Hindlimb muscle (tissue), 1 donor: ENCODE results near the gene TIRAP. TPM values are rescaled to one million over a fixed set of nuclear protein-coding genes. Genes with fewer than 3 reads are reported as not detected.

Experiments used
- polyA plus RNA-seq: library from polyadenylated mRNA; unstranded; fragments of 120-200 nt; gene quantifications from one replicate; pipeline ENCODE4 v1.2.1, GENCODE V29; 2013; ENCODE audit not compliant: insufficient read length

The TIRAP gene
- polyA plus RNA-seq, 1 donor: 10.6 TPM

Other genes starting within 250 kb of the TIRAP start
- 19.4 TPM for gene CDON, start 220.2 kb upstream of the TIRAP start, polyA plus RNA-seq
- 50.6 TPM for gene RPUSD4, start 71.4 kb upstream of the TIRAP start, polyA plus RNA-seq
- gene FAM118B, start 71.3 kb upstream of the TIRAP start, polyA plus RNA-seq: 17.5 TPM
- 58.4 TPM for gene SRPRA, start 14.2 kb upstream of the TIRAP start, polyA plus RNA-seq
- 27.1 TPM for gene FOXRED1, start 13.9 kb upstream of the TIRAP start, polyA plus RNA-seq
- gene DCPS, start 21.0 kb downstream of the TIRAP start, polyA plus RNA-seq: 21.6 TPM
- 30.7 TPM for gene ST3GAL4, start 72.6 kb downstream of the TIRAP start, polyA plus RNA-seq